ENCODE results near the gene ANKRD53. TPM values are rescaled to one million over a fixed set of nuclear protein-coding genes. Genes with fewer than 3 reads are reported as not detected.

The ANKRD53 gene
- total RNA-seq, 1 donor from 2014 or later, result 1.1 TPM

- no peak overlapping the region for H3K27ac ChIP-seq
- no peaks in the 10 kb centered on the region for H3K4me1 ChIP-seq
- H3K4me3 ChIP-seq, result no peak overlapping the region
- TF ChIP-seq CTCF (IDR thresholded peaks at IDR 0.05), result no peak
- H3K9me3 ChIP-seq, result no peaks in the 10 kb centered on the region
- H3K36me3 ChIP-seq, result no peaks in the 10 kb centered on the region
- intact Hi-C loops (cut with DNase I), result no loop called here
- H3K27me3 ChIP-seq (ENCODE audit: low read depth), result peaks cover 20% of the 10 kb centered on the region
- no peak for ATAC-seq
- no peak for DNase-seq
Measured at GRCh38 chr2:70967189-70967588, 11.2 kb upstream of the ANKRD53 start.

- intact Hi-C loops (cut with DNase I), result no loop called here
- TF ChIP-seq CTCF (IDR thresholded peaks at IDR 0.05), result no peak
- H3K9me3 ChIP-seq, result no peaks in the 10 kb centered on the region
- H3K36me3 ChIP-seq, result no peaks in the 10 kb centered on the region
- ATAC-seq (no peak), DNase-seq (no peak)
- H3K4me1 ChIP-seq, result peaks cover 10% of the 10 kb centered on the region
- no peaks in the 10 kb centered on the region for H3K27me3 ChIP-seq (ENCODE audit: low read depth)
- H3K27ac ChIP-seq, result no peak overlapping the region
- no peak overlapping the region for H3K4me3 ChIP-seq
Measured at GRCh38 chr2:70974592-70974991, 3.8 kb upstream of the ANKRD53 start.

- Histone ChIP-seq H3K4me1 (peaks cover 10% of the 10 kb centered on the region), H3K27me3 (ENCODE audit: low read depth) (no peaks in the 10 kb centered on the region), H3K27ac (no peak overlapping the region), H3K4me3 (no peak overlapping the region), H3K36me3 (no peaks in the 10 kb centered on the region), H3K9me3 (no peaks in the 10 kb centered on the region)
- no peak for TF ChIP-seq CTCF (IDR thresholded peaks at IDR 0.05)
- intact Hi-C loops (cut with DNase I), result no loop called here
- ATAC-seq (no peak), DNase-seq (no peak)
Measured at GRCh38 chr2:70975237-70975636, 3.2 kb upstream of the ANKRD53 start.

GRCh38 chr2:70977605-70978205, 725 bp upstream of the ANKRD53 start:
- H3K27me3 ChIP-seq (ENCODE audit: low read depth), result no peaks in the 10 kb centered on the region
- no peaks in the 10 kb centered on the region for H3K9me3 ChIP-seq
- ATAC-seq, result peak; percentile 9 to 50
- intact Hi-C loops (cut with DNase I), result no loop called here
- H3K36me3 ChIP-seq, result peaks cover 2% of the 10 kb centered on the region
- DNase-seq, result no peak
- peaks cover 10% of the 10 kb centered on the region for H3K4me1 ChIP-seq
- H3K4me3 ChIP-seq, result peak overlapping the region; percentile 70
- no peak for TF ChIP-seq CTCF (IDR thresholded peaks at IDR 0.05)
- peak overlapping the region; percentile 91 for H3K27ac ChIP-seq

GRCh38 chr2:70979180-70979488, 704 bp downstream of the ANKRD53 start:
- H3K27me3 ChIP-seq (ENCODE audit: low read depth), result no peaks in the 10 kb centered on the region
- H3K4me3 ChIP-seq, result peak overlapping the region; percentile 70
- DNase-seq (no peak), ATAC-seq (no peak)
- TF ChIP-seq CTCF (IDR thresholded peaks at IDR 0.05), result no peak
- H3K36me3 ChIP-seq, result peaks cover 7% of the 10 kb centered on the region
- no peaks in the 10 kb centered on the region for H3K9me3 ChIP-seq
- H3K27ac ChIP-seq, result peak overlapping the region; percentile 91
- intact Hi-C loops (cut with DNase I), result no loop called here
- H3K4me1 ChIP-seq, result peaks cover 10% of the 10 kb centered on the region

- intact Hi-C loops (cut with DNase I), result no loop called here
- Histone ChIP-seq H3K4me3 (no peak overlapping the region), H3K27ac (peak overlapping the region; percentile 91)
Measured at GRCh38 chr2:70979626-70980025, 1.2 kb downstream of the ANKRD53 start.

More at GRCh38 chr2:70979626-70980025, 1.2 kb downstream of the ANKRD53 start:
- ATAC-seq (no peak), DNase-seq (no peak)
- peaks cover 10% of the 10 kb centered on the region for H3K4me1 ChIP-seq
- H3K9me3 ChIP-seq, result no peaks in the 10 kb centered on the region
- H3K27me3 ChIP-seq (ENCODE audit: low read depth), result no peaks in the 10 kb centered on the region
- peaks cover 7% of the 10 kb centered on the region for H3K36me3 ChIP-seq
- no peak for TF ChIP-seq CTCF (IDR thresholded peaks at IDR 0.05)
